Activated B cell treated with CpG ODN at 0.5 μM for 24 hours (primary cell): ENCODE data around the gene HIGD2A. TPM values are rescaled to one million over a fixed set of nuclear protein-coding genes. Genes with fewer than 3 reads are reported as not detected.
A peak's percentile ranks its signal among the peaks of the same experiment; 100 is the strongest.

Source experiments
- ATAC-seq: fragments of 200-7000 bp; cut with Tn5 transposase; one replicate; pipeline ENCODE4 v1.10.0; 2021; ENCODE audit warnings: low read depth, mild to moderate bottlenecking, moderate library complexity
- CTCF ChIA-PET: fragments of 350-600 bp; sonication (Branson Sonifier 250); formaldehyde crosslinking; loops from one replicate; lab custom pipeline; 2021; ENCODE audit warnings: antibody characterized with exemption; lab: Charles Lee
- POLR2A ChIA-PET: fragments of 350-600 bp; sonication (Branson Sonifier 250); formaldehyde crosslinking; loops from one replicate; lab custom pipeline; 2021; ENCODE audit warnings: antibody characterized with exemption; lab: Charles Lee
- DNase-seq: peaks from one replicate; pipeline ENCODE4 v3.0.0; 2022
- H3K27ac Mint-ChIP-seq: one replicate; pipeline ENCODE4 v1.8.0; 2020; ENCODE audit warnings: mixed read lengths
- H3K27me3 Mint-ChIP-seq: one replicate; pipeline ENCODE4 v1.8.0; 2021; ENCODE audit warnings: mixed read lengths
- H3K36me3 Mint-ChIP-seq: one replicate; pipeline ENCODE4 v1.8.0; 2021; ENCODE audit warnings: low read depth, mixed read lengths
- H3K4me1 Mint-ChIP-seq: one replicate; pipeline ENCODE4 v1.8.0; 2021; ENCODE audit warnings: mixed read lengths
- H3K4me3 Mint-ChIP-seq: one replicate; pipeline ENCODE4 v1.8.0; 2020; ENCODE audit warnings: mild to moderate bottlenecking, mixed read lengths
- H3K9me3 Mint-ChIP-seq: one replicate; pipeline ENCODE4 v1.8.0; 2020; ENCODE audit warnings: mixed read lengths
- intact Hi-C: fragments of 100-400 bp; cut with micrococcal nuclease; formaldehyde crosslinking; loops from one replicate; pipeline ENCODE4 v1.15.1; 2024
- total RNA-seq: library from RNA; stranded (reverse); gene quantifications from 2 replicates; pipeline ENCODE4 v1.2.3, GENCODE V29; 2022
- TF ChIP-seq, protein P1 (sequence below): fragments of 200-600 bp; IDR thresholded peaks from one replicate; pipeline ENCODE4 v1.8.0; 2022; ENCODE audit warnings: antibody characterized with exemption, mild to moderate bottlenecking

The HIGD2A gene
- total RNA-seq, 1 donor from 2014 or later, result 116 TPM

DNA sequence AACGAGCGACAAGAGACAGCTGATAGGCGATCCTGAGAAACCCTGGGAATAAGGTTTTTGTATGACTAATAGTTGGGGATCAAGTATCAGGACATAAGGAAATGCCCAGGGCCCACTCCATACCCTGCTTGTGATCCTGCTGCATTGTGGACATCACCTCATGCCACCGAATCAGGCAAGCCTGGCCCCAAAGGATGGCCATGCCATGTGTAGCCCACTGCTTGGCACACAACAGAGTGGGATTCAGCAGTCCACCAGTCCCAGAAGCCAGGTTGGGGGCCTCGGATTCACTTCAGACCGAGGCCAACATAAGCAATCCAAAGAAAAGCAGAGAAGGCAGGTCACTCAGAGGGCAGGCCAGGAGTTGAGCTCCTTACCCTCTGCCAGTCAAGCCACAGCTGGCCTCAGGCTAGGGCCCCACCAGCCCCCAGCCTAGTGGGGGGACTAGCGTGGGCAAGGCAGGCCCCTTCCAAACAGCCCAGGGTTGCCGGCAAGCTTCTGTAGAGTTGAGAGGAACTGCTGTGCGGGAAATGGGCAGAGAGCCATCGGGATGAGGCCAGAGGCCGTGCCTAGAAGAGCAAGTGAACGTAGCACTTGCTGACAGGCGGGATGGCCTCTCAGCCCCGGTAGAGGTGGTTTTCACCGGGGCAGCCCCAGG is 5.2 kb upstream of the HIGD2A start:
- Mint-ChIP-seq H3K4me3 (no peak overlapping the region), H3K27ac (no peak overlapping the region), H3K36me3 (peaks cover 82% of the 10 kb centered on the region), H3K4me1 (peaks cover 30% of the 10 kb centered on the region), H3K9me3 (no peaks in the 10 kb centered on the region), H3K27me3 (no peaks in the 10 kb centered on the region)
- DNase-seq (no peak), ATAC-seq (no peak)
- POLR2A ChIA-PET, result interaction anchor here (0.7 kb wide), 1 partner anchor 159 kb away, joined by 3 read pairs; no protein-coding TSS in a partner anchor
- TF ChIP-seq, protein P1, sequence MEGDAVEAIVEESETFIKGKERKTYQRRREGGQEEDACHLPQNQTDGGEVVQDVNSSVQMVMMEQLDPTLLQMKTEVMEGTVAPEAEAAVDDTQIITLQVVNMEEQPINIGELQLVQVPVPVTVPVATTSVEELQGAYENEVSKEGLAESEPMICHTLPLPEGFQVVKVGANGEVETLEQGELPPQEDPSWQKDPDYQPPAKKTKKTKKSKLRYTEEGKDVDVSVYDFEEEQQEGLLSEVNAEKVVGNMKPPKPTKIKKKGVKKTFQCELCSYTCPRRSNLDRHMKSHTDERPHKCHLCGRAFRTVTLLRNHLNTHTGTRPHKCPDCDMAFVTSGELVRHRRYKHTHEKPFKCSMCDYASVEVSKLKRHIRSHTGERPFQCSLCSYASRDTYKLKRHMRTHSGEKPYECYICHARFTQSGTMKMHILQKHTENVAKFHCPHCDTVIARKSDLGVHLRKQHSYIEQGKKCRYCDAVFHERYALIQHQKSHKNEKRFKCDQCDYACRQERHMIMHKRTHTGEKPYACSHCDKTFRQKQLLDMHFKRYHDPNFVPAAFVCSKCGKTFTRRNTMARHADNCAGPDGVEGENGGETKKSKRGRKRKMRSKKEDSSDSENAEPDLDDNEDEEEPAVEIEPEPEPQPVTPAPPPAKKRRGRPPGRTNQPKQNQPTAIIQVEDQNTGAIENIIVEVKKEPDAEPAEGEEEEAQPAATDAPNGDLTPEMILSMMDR, result no peak
- CTCF ChIA-PET, result no interaction called here
- intact Hi-C loops, result loop anchor here (10.0 kb wide), 1 partner anchor 751 kb away; the partner anchor contains the start of gene NSD1

DNA sequence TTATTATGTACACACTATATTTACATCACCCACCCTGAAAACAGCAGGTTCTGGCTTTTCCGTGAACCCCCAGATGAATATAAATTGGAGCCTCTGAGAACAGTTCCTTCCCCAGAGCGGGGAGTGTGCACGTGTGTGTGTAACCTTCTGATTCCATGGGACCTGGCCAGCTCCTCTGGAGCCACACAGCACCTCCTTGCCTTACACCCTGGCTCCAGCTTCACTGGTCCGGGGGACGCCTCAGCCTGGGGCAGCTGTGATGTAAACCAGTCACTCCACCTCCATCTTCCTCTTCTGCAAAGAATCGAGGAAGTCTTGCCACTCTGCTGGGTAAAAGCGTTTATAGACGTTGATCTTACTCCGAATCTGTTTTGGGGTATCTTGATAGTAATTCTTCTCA is 4.6 kb upstream of the HIGD2A start:
- ATAC-seq, result no peak
- H3K4me1 Mint-ChIP-seq, result peaks cover 32% of the 10 kb centered on the region
- intact Hi-C loops, result loop anchor here (10.0 kb wide), 1 partner anchor 751 kb away; the partner anchor contains the start of gene NSD1
- no peak overlapping the region for H3K27ac Mint-ChIP-seq
- ChIA-PET CTCF (no interaction called here), POLR2A (no interaction called here)
- H3K4me3 Mint-ChIP-seq, result no peak overlapping the region
- no peak for DNase-seq
- TF ChIP-seq, protein P1, result no peak
- H3K36me3 Mint-ChIP-seq, result peaks cover 88% of the 10 kb centered on the region
- H3K27me3 Mint-ChIP-seq, result no peaks in the 10 kb centered on the region
- H3K9me3 Mint-ChIP-seq, result no peaks in the 10 kb centered on the region

DNA sequence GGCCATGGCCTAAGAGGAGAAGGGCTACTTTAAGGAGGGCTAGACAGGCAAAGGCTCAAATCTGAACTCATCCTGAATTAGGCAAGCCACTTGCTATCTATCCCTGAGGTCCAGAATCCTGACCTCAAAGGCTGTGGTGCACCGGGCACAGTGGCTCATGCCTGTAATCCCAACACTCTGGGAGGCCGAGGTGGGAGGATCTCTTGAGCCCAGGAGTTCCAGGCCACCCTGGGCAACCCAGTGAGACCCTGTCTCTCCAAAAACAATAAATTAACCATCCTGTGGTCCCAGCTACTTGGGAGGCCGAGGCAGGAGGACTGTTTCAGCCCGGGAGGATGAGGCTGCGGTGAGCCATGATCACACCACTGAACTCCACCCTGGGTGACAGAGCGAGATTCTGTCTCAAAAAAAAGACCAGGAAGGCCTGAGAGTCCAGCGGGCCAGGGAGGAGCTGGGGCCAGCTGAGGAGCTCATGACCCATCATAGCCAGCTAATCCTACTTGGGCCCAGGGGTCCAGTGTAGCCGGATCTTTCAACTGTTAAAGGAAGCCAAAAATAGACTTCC is 4.1 kb upstream of the HIGD2A start:
- Mint-ChIP-seq H3K27ac (no peak overlapping the region), H3K9me3 (no peaks in the 10 kb centered on the region)
- intact Hi-C loops, result loop anchor here (10.0 kb wide), 1 partner anchor 750 kb away; the partner anchor contains the start of gene NSD1

DNA sequence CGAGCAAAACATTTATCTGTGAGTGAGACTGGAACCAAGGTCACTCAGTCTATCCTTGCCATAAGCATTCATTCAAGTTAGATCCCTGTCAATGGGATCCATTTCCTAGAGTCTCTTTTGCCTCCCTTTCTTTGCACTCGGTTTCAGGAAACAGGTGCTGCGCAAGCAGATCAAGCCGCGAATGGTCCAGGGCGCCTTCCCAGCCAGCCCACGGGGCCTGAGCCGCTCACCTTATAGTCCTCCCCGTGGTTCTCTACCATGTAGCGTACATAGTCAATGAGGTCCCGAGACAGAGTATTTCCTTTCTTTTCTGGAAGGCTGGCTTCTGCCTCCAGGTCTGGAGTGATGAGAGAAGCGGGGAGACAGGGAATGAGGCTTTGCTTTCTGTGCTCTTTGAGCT is 3.6 kb upstream of the HIGD2A start:
- Mint-ChIP-seq H3K9me3 (no peaks in the 10 kb centered on the region), H3K4me1 (peaks cover 33% of the 10 kb centered on the region), H3K27me3 (no peaks in the 10 kb centered on the region), H3K36me3 (peaks cover 87% of the 10 kb centered on the region), H3K27ac (no peak overlapping the region), H3K4me3 (no peak overlapping the region)
- intact Hi-C loops, result loop anchor here (5.0 to 10.0 kb wide), 3 partner anchors 750 to 1042 kb away; partner anchors contain the start of genes GRK6, NSD1, PRELID1 and RAB24
- ChIA-PET POLR2A (no interaction called here), CTCF (no interaction called here)
- ATAC-seq (no peak), DNase-seq (no peak)
- TF ChIP-seq, protein P1, result no peak

More for the DNA sequence above, 4.1 kb upstream of the HIGD2A start:
- no peaks in the 10 kb centered on the region for H3K27me3 Mint-ChIP-seq
- ATAC-seq, result no peak
- ChIA-PET POLR2A (no interaction called here), CTCF (no interaction called here)
- no peak for DNase-seq
- H3K4me1 Mint-ChIP-seq, result peaks cover 35% of the 10 kb centered on the region
- no peak overlapping the region for H3K4me3 Mint-ChIP-seq
- peaks cover 91% of the 10 kb centered on the region for H3K36me3 Mint-ChIP-seq
- TF ChIP-seq, protein P1, result no peak

DNA sequence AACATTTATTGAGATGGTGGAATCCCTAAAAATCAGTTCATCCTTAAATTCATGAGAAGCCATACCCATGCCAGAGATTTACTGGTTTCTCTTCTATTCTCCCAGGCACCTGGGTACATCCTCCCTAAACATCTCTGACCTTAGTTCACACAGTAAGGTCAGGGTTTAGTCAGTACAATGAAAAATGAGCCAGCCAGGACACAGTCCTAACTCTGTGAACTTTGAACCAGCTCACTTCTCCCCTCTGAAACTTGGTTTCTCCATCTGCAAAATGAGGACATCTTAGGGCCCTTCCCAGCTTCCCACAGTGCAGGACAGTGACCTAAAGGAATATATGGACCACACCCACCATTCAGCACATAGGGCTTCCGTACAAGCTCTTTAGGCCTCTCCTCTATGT is 2.1 kb upstream of the HIGD2A start:
- Mint-ChIP-seq H3K9me3 (no peaks in the 10 kb centered on the region), H3K27ac (no peak overlapping the region), H3K4me3 (peak overlapping the region; percentile 100), H3K27me3 (no peaks in the 10 kb centered on the region), H3K4me1 (peaks cover 30% of the 10 kb centered on the region), H3K36me3 (peaks cover 79% of the 10 kb centered on the region)
- DNase-seq (no peak), ATAC-seq (no peak)
- intact Hi-C loops, result loop anchor here (5.0 to 10.0 kb wide), 3 partner anchors 748 to 1041 kb away; partner anchors contain the start of genes GRK6, NSD1, PRELID1 and RAB24
- CTCF ChIA-PET, result no interaction called here
- POLR2A ChIA-PET, result interaction anchor here (4.2 kb wide), 1 partner anchor 25 kb away, joined by 45 read pairs; the partner anchor contains the start of gene KIAA1191
- TF ChIP-seq, protein P1, result no peak
